ENCODE measurements around the gene ANKRD9.
A peak's percentile ranks its signal among the peaks of the same experiment; 100 is the strongest.
"Not testable (repeated sequence)": the region's sequence is repeated elsewhere in the genome, so short reads cannot be mapped to it uniquely, and the experiment has no call there.

ANKRD9 gene

GRCh38 chr14:102509746-102510615 is at the start of gene ANKRD9:
Gene ANKRD9, minus strand, starts transcription at chr14:102509776. Its CDS starts 1,887 bp downstream, at chr14:102507889.
- H3K9me3 ChIP-seq (ENCODE audit: control insufficient read depth, insufficient read depth, low read length), result no peaks in the 10 kb centered on the region
- H3K36me3 ChIP-seq (ENCODE audit: insufficient read depth, low read length), result no peaks in the 10 kb centered on the region; the same call in 1 of the 2 replicates
- H3K4me1 ChIP-seq (ENCODE audit: insufficient read depth, low read length), result peaks cover 8% of the 10 kb centered on the region; the same call in 1 of the 2 replicates
- H3K9ac ChIP-seq (ENCODE audit: low read depth, low read length), result peak within 1 kb of the TSS; percentile 79

- no peaks in the 10 kb centered on the region for H3K9me3 ChIP-seq (ENCODE audit: control insufficient read depth, insufficient read depth, low read length)
- H3K9ac ChIP-seq (ENCODE audit: low read depth, low read length), result no peak overlapping the region
- no peaks in the 10 kb centered on the region; the same call in 1 of the 2 replicates for H3K4me1 ChIP-seq (ENCODE audit: insufficient read depth, low read length)
- no peaks in the 10 kb centered on the region for H3K36me3 ChIP-seq (ENCODE audit: insufficient read depth, low read length)
Measured at GRCh38 chr14:102558556-102558955, 49.0 kb upstream of the ANKRD9 start.

GRCh38 chr14:102557434-102558226 is 48.1 kb upstream of the ANKRD9 start:
- Histone ChIP-seq H3K36me3 (ENCODE audit: insufficient read depth, low read length) (no peaks in the 10 kb centered on the region), H3K9me3 (ENCODE audit: control insufficient read depth, insufficient read depth, low read length) (no peaks in the 10 kb centered on the region), H3K9ac (ENCODE audit: low read depth, low read length) (no peak overlapping the region), H3K4me1 (ENCODE audit: insufficient read depth, low read length) (no peaks in the 10 kb centered on the region; the same call in 1 of the 2 replicates)

- Histone ChIP-seq H3K4me1 (ENCODE audit: insufficient read depth, low read length) (no peaks in the 10 kb centered on the region; the same call in 1 of the 2 replicates), H3K9ac (ENCODE audit: low read depth, low read length) (no peak overlapping the region; the same call in 1 of the 2 replicates), H3K9me3 (ENCODE audit: control insufficient read depth, insufficient read depth, low read length) (no peaks in the 10 kb centered on the region), H3K36me3 (ENCODE audit: insufficient read depth, low read length) (no peaks in the 10 kb centered on the region)
Measured at GRCh38 chr14:102556098-102556677, 46.6 kb upstream of the ANKRD9 start.

GRCh38 chr14:102554821-102555819 is 45.5 kb upstream of the ANKRD9 start:
- Histone ChIP-seq H3K9me3 (ENCODE audit: control insufficient read depth, insufficient read depth, low read length) (no peaks in the 10 kb centered on the region), H3K36me3 (ENCODE audit: insufficient read depth, low read length) (no peaks in the 10 kb centered on the region), H3K4me1 (ENCODE audit: insufficient read depth, low read length) (no peaks in the 10 kb centered on the region; the same call in 1 of the 2 replicates), H3K9ac (ENCODE audit: low read depth, low read length) (peak overlapping the region; percentile 84)

- H3K36me3 ChIP-seq (ENCODE audit: insufficient read depth, low read length), result no peaks in the 10 kb centered on the region
- H3K9me3 ChIP-seq (ENCODE audit: control insufficient read depth, insufficient read depth, low read length), result no peaks in the 10 kb centered on the region
- H3K9ac ChIP-seq (ENCODE audit: low read depth, low read length), result no peak overlapping the region
- H3K4me1 ChIP-seq (ENCODE audit: insufficient read depth, low read length), result no peaks in the 10 kb centered on the region; the same call in 1 of the 2 replicates
Measured at GRCh38 chr14:102551995-102552705, 42.6 kb upstream of the ANKRD9 start.

- not testable (repeated sequence) for H3K36me3 ChIP-seq (ENCODE audit: insufficient read depth, low read length); H3K9me3 ChIP-seq (ENCODE audit: control insufficient read depth, insufficient read depth, low read length); H3K4me1 ChIP-seq (ENCODE audit: insufficient read depth, low read length); H3K9ac ChIP-seq (ENCODE audit: low read depth, low read length)
Measured at GRCh38 chr14:102550927-102551401, 41.4 kb upstream of the ANKRD9 start.

GRCh38 chr14:102548616-102549240 is 39.2 kb upstream of the ANKRD9 start:
- H3K4me1 ChIP-seq (ENCODE audit: insufficient read depth, low read length), result peaks cover 4% of the 10 kb centered on the region
- H3K9ac ChIP-seq (ENCODE audit: low read depth, low read length), result no peak overlapping the region

GRCh38 chr14:102545461-102546265 is 36.1 kb upstream of the ANKRD9 start:
- peaks cover 8% of the 10 kb centered on the region for H3K4me1 ChIP-seq (ENCODE audit: insufficient read depth, low read length)
- H3K9ac ChIP-seq (ENCODE audit: low read depth, low read length), result peak overlapping the region; percentile 62
- H3K9me3 ChIP-seq (ENCODE audit: control insufficient read depth, insufficient read depth, low read length), result no peaks in the 10 kb centered on the region
- no peaks in the 10 kb centered on the region for H3K36me3 ChIP-seq (ENCODE audit: insufficient read depth, low read length)

More at GRCh38 chr14:102548616-102549240, 39.2 kb upstream of the ANKRD9 start:
- Histone ChIP-seq H3K36me3 (ENCODE audit: insufficient read depth, low read length) (no peaks in the 10 kb centered on the region), H3K9me3 (ENCODE audit: control insufficient read depth, insufficient read depth, low read length) (no peaks in the 10 kb centered on the region)

GRCh38 chr14:102544747-102545460 is 35.3 kb upstream of the ANKRD9 start:
- Histone ChIP-seq H3K9ac (ENCODE audit: low read depth, low read length) (peak overlapping the region; percentile 62), H3K36me3 (ENCODE audit: insufficient read depth, low read length) (no peaks in the 10 kb centered on the region), H3K4me1 (ENCODE audit: insufficient read depth, low read length) (peaks cover 12% of the 10 kb centered on the region), H3K9me3 (ENCODE audit: control insufficient read depth, insufficient read depth, low read length) (no peaks in the 10 kb centered on the region)

- Histone ChIP-seq H3K36me3 (ENCODE audit: insufficient read depth, low read length) (no peaks in the 10 kb centered on the region), H3K9me3 (ENCODE audit: control insufficient read depth, insufficient read depth, low read length) (no peaks in the 10 kb centered on the region), H3K9ac (ENCODE audit: low read depth, low read length) (peak overlapping the region; percentile 62; the same call in 1 of the 2 replicates), H3K4me1 (ENCODE audit: insufficient read depth, low read length) (peaks cover 19% of the 10 kb centered on the region)
Measured at GRCh38 chr14:102544046-102544746, 34.6 kb upstream of the ANKRD9 start.

Measured in ES-I3 (cell line).